LNCAP (cell line): ENCODE data around the gene B4GALNT3.
A peak's percentile ranks its signal among the peaks of the same experiment; 100 is the strongest.

Source experiments
- TF ChIP-seq, protein P1 (sequence below): fragments of 450-650 bp; IDR thresholded peaks from 2 replicates; pipeline ENCODE4 v1.5.1; 2017; ENCODE audit warnings: mild to moderate bottlenecking

The B4GALNT3 gene

DNA sequence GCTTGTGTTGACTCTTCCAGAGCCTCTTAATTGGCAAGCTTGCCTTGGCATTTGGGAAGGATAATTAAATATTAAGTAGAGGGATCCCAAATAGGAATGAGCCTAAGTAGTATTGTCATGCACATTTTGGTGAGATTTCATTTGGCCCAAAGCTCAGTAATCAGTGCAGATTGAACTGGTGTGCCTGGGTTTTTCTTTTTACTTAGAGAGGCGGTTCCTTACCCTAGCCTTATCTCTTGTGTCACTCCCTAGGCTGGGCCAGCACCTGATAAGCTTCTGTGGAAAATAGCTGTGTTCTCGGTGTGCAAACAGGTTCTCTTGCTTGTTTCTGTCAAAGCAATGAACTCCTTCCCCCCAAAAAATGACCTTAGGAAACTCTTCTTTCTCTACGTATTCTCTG lies 9.3 kb upstream of the B4GALNT3 start:
- TF ChIP-seq, protein P1, sequence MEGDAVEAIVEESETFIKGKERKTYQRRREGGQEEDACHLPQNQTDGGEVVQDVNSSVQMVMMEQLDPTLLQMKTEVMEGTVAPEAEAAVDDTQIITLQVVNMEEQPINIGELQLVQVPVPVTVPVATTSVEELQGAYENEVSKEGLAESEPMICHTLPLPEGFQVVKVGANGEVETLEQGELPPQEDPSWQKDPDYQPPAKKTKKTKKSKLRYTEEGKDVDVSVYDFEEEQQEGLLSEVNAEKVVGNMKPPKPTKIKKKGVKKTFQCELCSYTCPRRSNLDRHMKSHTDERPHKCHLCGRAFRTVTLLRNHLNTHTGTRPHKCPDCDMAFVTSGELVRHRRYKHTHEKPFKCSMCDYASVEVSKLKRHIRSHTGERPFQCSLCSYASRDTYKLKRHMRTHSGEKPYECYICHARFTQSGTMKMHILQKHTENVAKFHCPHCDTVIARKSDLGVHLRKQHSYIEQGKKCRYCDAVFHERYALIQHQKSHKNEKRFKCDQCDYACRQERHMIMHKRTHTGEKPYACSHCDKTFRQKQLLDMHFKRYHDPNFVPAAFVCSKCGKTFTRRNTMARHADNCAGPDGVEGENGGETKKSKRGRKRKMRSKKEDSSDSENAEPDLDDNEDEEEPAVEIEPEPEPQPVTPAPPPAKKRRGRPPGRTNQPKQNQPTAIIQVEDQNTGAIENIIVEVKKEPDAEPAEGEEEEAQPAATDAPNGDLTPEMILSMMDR: no peak

DNA sequence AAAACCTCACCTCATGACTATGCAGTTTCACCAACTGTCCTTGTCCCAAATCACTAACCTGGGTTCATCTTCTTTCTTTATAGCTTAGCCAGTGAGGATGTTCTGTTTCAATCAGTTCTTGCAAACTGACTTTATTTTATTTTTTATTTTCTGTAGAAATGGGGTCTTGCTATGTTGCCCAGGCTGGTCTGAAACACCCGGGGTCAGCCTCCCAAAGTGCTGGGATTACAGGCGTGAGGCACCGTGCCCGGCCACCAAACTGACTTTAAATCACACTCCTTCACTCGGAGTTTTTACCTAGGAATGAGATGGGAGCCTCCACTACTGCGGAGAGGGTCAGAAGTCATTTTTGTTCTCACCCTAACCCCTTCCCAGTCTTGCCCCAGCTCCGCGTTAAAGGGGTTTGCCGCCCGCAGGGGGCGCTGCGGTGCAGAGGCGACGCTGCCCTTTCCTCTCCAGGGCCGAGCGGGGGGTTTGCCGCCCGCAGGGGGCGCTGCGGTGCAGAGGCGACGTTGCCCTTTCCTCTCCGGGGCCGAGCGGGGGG lies 7.0 kb upstream of the B4GALNT3 start:
- TF ChIP-seq, protein P1: peak; percentile 26; the same call in 1 of the 2 replicates

DNA sequence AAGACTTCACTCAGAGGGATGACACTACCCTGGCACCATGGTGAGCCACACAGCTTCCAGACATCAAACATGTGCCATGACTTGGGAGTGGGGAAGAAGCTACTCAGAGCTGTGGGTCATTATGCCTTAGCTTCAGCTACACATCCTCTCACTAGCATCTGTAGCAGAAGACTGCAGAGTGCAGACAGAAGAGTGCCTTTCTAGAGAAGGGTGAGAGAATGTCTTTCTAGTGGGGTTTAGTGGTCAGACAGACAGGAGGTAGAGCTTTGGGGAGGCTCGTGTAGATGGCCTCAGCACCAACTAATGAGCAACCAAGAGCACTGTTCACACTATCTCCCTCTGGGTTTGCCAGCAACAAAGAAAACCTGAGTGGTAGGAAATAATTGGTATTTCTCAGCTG lies 4.9 kb upstream of the B4GALNT3 start:
- TF ChIP-seq, protein P1: no peak

DNA sequence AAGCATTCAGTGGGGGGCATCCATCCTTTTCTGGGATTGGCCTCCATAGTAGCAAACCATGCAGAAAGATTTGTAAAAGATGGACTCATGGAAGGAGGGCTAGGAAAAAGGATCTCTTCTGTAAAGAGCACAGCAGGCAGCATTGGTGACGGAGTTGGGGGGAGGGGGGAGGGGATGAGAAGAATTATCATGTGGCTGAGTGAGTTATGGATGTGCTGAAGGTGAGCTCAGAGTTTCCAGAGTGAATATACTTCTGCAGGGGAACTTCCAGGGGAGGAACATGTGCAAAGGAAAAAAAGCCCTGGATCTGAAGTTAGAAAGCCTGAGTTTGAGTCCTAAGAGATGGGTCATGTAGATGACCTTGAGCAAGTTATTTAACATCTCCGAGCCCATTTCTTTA lies 3.9 kb upstream of the B4GALNT3 start:
- TF ChIP-seq, protein P1: no peak

DNA sequence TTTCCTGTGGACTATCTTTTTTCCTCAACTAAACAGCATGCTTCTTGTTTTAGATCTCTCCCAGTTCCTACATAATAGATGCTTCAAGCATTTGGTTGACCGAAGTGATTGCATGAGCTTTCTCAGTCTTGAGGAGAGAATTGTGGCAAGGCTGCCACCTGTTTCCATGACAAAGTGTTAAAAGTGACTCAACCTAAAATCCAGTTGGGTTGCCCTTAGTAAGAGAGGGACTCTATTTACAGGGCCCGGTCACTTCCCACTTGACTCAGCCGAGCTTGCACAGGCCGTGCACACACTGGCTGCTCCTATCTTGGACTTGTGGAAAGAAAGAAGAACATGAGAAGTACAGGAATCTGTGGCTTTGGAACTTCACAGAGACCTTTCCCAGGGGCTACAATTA lies 2.1 kb upstream of the B4GALNT3 start:
- TF ChIP-seq, protein P1: no peak

DNA sequence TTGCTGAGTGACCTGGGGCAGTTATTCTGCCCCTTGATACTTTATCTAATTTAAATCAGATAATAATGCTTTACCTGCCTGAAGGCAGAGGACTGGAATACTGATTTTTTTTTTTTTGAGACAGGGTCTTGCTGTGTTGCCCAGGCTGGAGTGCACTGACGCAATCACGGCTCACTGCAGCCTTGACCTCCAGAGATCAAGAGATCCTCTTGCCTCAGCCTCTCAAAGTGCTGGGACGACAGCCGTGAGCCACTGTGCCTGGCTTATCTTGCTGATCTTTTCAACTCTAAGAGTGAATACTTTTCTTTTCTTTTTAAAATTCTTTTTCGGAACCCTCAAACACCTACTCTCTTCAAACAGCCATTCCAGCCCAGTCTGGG lies 699 bp upstream of the B4GALNT3 start:
- TF ChIP-seq, protein P1: no peak

DNA sequence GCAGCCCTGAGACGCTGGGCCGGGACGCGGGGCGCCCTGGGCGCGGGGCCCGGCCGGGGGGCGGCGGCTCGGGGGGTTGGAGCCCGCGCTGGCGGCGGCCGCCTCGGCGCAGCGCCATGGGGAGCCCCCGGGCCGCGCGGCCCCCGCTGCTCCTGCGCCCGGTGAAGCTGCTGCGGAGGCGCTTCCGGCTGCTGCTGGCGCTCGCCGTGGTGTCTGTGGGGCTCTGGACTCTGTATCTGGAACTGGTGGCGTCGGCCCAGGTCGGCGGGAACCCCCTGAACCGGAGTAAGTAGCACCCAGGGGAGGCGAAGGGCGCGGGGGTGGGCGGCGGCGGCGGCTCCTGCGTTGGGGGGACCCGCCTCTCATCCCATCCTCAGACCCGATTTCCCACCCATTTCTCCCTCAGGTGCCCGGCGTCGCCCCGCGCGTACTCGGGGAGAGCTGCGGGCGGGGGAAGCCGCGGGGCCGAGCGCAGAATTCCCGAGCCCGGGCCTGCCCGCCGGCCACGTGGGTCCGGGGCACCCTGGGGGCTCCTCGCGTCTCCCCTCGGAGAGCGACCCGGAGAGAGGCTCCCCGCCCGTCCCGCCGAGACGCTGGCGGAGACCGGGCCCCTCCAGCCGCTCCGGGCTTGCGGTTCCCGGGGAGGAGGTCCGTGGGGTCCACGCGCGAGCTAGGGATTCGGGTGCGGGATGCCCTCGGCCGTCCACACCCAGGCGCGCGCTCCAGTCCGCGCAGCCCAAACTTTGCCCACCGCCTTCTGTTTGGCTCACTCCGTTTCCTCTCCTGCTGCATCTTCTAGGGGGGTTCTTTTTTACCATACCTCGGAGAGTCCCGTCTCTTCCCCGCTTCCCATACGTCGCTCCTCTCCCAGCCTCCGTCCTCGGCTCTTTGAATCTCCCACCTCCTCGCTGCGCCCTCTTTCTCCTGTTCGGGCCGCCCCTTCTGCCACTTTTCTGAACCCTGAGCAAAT lies 807 bp downstream of the B4GALNT3 start:
- TF ChIP-seq, protein P1: no peak
